Measurements from ENCODE around the gene BRF1. TPM values are rescaled to one million over a fixed set of nuclear protein-coding genes. Genes with fewer than 3 reads are reported as not detected.

BRF1 gene
- total RNA-seq, 6 experiments from 2014 or later = 13.1 to 17.8 (median 16.2) TPM

- no CpG with 5 or more reads among the region's 20 CpGs for WGBS (ENCODE audit: insufficient coverage, low coverage, low lambda C conversion rate, missing lambda C conversion rate)
- no peak overlapping the region for H3K4me3 ChIP-seq
- TF ChIP-seq POLR2A (IDR thresholded peaks at IDR 0.05) (no peak), CTCF (IDR thresholded peaks at IDR 0.05) (no peak)
These were observed 39.0 kb downstream of the BRF1 start for GRCh38 chr14:105261781-105262180.

GRCh38 chr14:105260959-105261358 is 39.8 kb downstream of the BRF1 start:
- TF ChIP-seq CTCF (IDR thresholded peaks at IDR 0.05) = no peak
- TF ChIP-seq POLR2A (IDR thresholded peaks at IDR 0.05) = no peak
- intact Hi-C loops (cut with DNase I) = loop anchor here in 1 of 2 donors (10.0 kb wide), 1 partner anchor 46 kb away; no protein-coding TSS in a partner anchor
- no peak for ATAC-seq
- no peak for DNase-seq
- 100% methylated on average over 3 of the region's 12 CpGs for WGBS (ENCODE audit: insufficient coverage, low coverage, low lambda C conversion rate, missing lambda C conversion rate)
- Histone ChIP-seq H3K4me3 (no peak overlapping the region), H3K27me3 (no peaks in the 10 kb centered on the region), H3K4me1 (no peaks in the 10 kb centered on the region), H3K36me3 (peaks cover 0 to 7% (median 0%) of the 10 kb centered on the region in 4 donors), H3K9me3 (no peaks in the 10 kb centered on the region), H3K27ac (no peak overlapping the region)

More at GRCh38 chr14:105261781-105262180, 39.0 kb downstream of the BRF1 start:
- DNase-seq (no peak), ATAC-seq (peak in 1 of 4 donors; percentile 27)
- Histone ChIP-seq H3K4me1 (no peaks in the 10 kb centered on the region), H3K36me3 (peaks cover 0 to 7% (median 0%) of the 10 kb centered on the region in 4 donors), H3K27me3 (no peaks in the 10 kb centered on the region), H3K27ac (no peak overlapping the region), H3K9me3 (no peaks in the 10 kb centered on the region)
- intact Hi-C loops (cut with DNase I) = loop anchor here in 1 of 2 donors (10.0 kb wide), 1 partner anchor 47 kb away; no protein-coding TSS in a partner anchor

GRCh38 chr14:105258846-105259245 is 42.0 kb downstream of the BRF1 start:
- Histone ChIP-seq H3K27ac (no peak overlapping the region), H3K9me3 (no peaks in the 10 kb centered on the region), H3K27me3 (no peaks in the 10 kb centered on the region), H3K36me3 (peaks cover 0 to 4% (median 0%) of the 10 kb centered on the region in 4 donors), H3K4me3 (no peak overlapping the region), H3K4me1 (no peaks in the 10 kb centered on the region)
- ATAC-seq = no peak
- DNase-seq = no peak
- 100% methylated on average over 6 of the region's 7 CpGs for WGBS (ENCODE audit: insufficient coverage, low coverage, low lambda C conversion rate, missing lambda C conversion rate)
- intact Hi-C loops (cut with DNase I) = no loop called here
- TF ChIP-seq CTCF (IDR thresholded peaks at IDR 0.05) (no peak), POLR2A (IDR thresholded peaks at IDR 0.05) (no peak)

GRCh38 chr14:105257464-105257863 is 43.3 kb downstream of the BRF1 start:
- H3K36me3 ChIP-seq = peaks cover 0 to 4% (median 0%) of the 10 kb centered on the region in 4 donors
- no peaks in the 10 kb centered on the region for H3K9me3 ChIP-seq
- DNase-seq (no peak), ATAC-seq (no peak)
- WGBS (ENCODE audit: insufficient coverage, low coverage, low lambda C conversion rate, missing lambda C conversion rate) = 95% methylated on average over 14 of the region's 15 CpGs
- TF ChIP-seq POLR2A (IDR thresholded peaks at IDR 0.05) = no peak
- TF ChIP-seq CTCF (IDR thresholded peaks at IDR 0.05) = no peak
- no peak overlapping the region for H3K27ac ChIP-seq
- H3K4me3 ChIP-seq = no peak overlapping the region
- intact Hi-C loops (cut with DNase I) = no loop called here
- no peaks in the 10 kb centered on the region for H3K27me3 ChIP-seq
- H3K4me1 ChIP-seq = no peaks in the 10 kb centered on the region

Data from right lobe of liver (tissue), 6 donors.